ENCODE data around the gene RAB44. TPM values are rescaled to one million over a fixed set of nuclear protein-coding genes. Genes with fewer than 3 reads are reported as not detected.

RAB44 gene
- total RNA-seq, 1 experiment from 2014 or later, result 0.05 TPM

DNA sequence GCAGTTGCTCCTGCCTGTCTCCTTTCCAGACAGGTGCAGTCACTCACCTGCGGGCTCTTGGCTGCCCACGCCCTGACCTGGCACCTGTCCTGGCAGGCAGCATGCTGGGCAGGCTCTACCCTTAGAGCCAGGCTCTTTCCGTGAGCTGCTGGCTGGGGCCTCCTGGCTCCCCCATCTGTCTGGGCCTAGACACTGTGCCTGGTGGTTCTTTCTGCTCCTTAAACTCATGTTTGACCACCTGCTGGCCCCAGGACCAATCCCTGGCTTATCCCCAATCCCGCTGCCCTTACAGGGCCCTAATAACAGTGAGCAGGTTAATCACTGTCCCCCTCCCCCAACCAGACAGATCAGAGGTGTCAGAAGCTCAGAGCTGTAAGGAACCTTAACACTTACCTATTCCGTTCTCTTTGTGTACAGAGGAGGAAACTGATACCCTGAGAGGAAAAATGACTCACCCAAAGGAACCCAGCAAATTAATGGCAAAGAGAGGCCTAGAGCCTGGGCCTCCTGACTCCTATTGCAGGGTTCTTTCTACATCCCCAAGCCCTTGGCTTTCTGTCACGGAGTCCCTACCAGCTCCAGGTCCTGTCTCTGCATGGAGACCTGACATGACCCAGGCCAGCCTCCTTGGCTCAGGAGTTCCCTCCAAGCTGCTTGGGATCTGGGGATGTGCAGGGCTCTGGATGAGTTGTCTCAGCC is 54.7 kb downstream of the RAB44 start (continued):
- TF ChIP-seq, protein P1, sequence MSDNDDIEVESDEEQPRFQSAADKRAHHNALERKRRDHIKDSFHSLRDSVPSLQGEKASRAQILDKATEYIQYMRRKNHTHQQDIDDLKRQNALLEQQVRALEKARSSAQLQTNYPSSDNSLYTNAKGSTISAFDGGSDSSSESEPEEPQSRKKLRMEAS (IDR thresholded peaks at IDR 0.05), result no peak
- TF ChIP-seq EZH2 (IDR thresholded peaks at IDR 0.05) (no peak), CBX3 (IDR thresholded peaks at IDR 0.05; ENCODE audit: low read depth) (no peak), ZFX (IDR thresholded peaks at IDR 0.05) (no peak), TCF7L2 (IDR thresholded peaks at IDR 0.05; ENCODE audit: borderline replicate concordance, extremely low read depth, insufficient read depth, insufficient read length) (no peak), SP1 (IDR thresholded peaks at IDR 0.05; ENCODE audit: low read depth) (no peak), CEBPB (IDR thresholded peaks at IDR 0.05; ENCODE audit: low read depth) (no peak), EGR1 (IDR thresholded peaks at IDR 0.05; ENCODE audit: low read depth) (no peak), ZNF274 (IDR thresholded peaks at IDR 0.05; ENCODE audit: low read depth, low read length) (no peak), JUND (IDR thresholded peaks at IDR 0.05) (no peak), SIN3A (IDR thresholded peaks at IDR 0.05; ENCODE audit: low read depth) (no peak), YY1 (IDR thresholded peaks at IDR 0.05; ENCODE audit: extremely low read depth, insufficient replicate concordance, low read depth, low read length) (no peak)

GRCh38 chr6:36752886-36753506 is 55.4 kb downstream of the RAB44 start:
- TF ChIP-seq EZH2phosphoT487 (IDR thresholded peaks at IDR 0.05; ENCODE audit: borderline replicate concordance) (no peak), TCF7L2 (IDR thresholded peaks at IDR 0.05; ENCODE audit: borderline replicate concordance, extremely low read depth, insufficient read depth, insufficient read length) (peak; percentile 65)
- H3K36me3 ChIP-seq (ENCODE audit: control insufficient read depth in 1 of 2, insufficient read depth in 2 of 2, low read length in 2 of 2), result no peaks in the 10 kb centered on the region
- ChIA-PET RAD21 (ENCODE audit: low non-redundant PET in 1 of 2, low total read pairs in 2 of 2, uncharacterized antibody in 2 of 2, unreplicated experiment in 2 of 2) (no interaction called here), POLR2A (no interaction called here), CTCF (no interaction called here)
- H3K4me3 ChIP-seq (replicated peaks in 1 of 2; ENCODE audit: low read depth in 1 of 2, low read length in 2 of 2), result no peak overlapping the region
- no peaks in the 10 kb centered on the region for H3K27me3 ChIP-seq (ENCODE audit: insufficient read depth, low read length)
- peak overlapping the region; percentile 17; the same call in 1 of the 2 replicates for H3K4me2 ChIP-seq (ENCODE audit: low read length)
- intact Hi-C loops (cut with micrococcal nuclease), result no loop called here
- no TSS peak for BruUV-seq (replicated peaks)
- H3K4me1 ChIP-seq (ENCODE audit: control insufficient read depth in 1 of 2, insufficient read depth in 2 of 2, low read length in 2 of 2), result peaks cover 5 to 29% of the 10 kb centered on the region in 2 experiments; a peak in 3 of 4 replicates
- no peaks in the 10 kb centered on the region for H3K79me2 ChIP-seq (ENCODE audit: insufficient read depth, low read length)
- ATAC-seq, result no peak
- no peaks in the 10 kb centered on the region for H4K20me1 ChIP-seq (ENCODE audit: insufficient read depth)
- H3K9ac ChIP-seq (ENCODE audit: low read length), result no peak overlapping the region
- H3K27ac ChIP-seq (ENCODE audit: low read depth, low read length), result no peak overlapping the region
- no peaks in the 10 kb centered on the region for H3K9me2 ChIP-seq (ENCODE audit: insufficient read depth)
- H2AFZ ChIP-seq (ENCODE audit: low read depth, low read length, poor library complexity, severe bottlenecking), result no peak overlapping the region
- DNase-seq (ENCODE audit: low read depth, low spot score), result no peak
- H3K9me3 ChIP-seq (ENCODE audit: control insufficient read depth in 1 of 2, insufficient read depth in 1 of 2, low read depth in 1 of 2, low read length in 2 of 2), result peaks cover 6 to 10% of the 10 kb centered on the region in 2 experiments; a peak in 2 of 4 replicates

Measured in HCT116 (cell line).